Mammary epithelial cell (primary cell): ENCODE results near the gene MPC1.

ENCODE experiments used
- EZH2 ChIP-seq: IDR thresholded peaks from 2 replicates; pipeline ENCODE4 v1.6.1; 2012; ENCODE audit warnings: low read length, inconsistent platforms, borderline replicate concordance
- TF ChIP-seq, protein P1 (sequence below), 2 donors: IDR thresholded peaks in 1 of 2; conservative IDR thresholded peaks in 1 of 2; 2 replicates each; pipeline ENCODE4 v1.5.1; 2011 to 2012; ENCODE audit warnings: inconsistent platforms in 2 of 2, low read length in 2 of 2, mild to moderate bottlenecking in 2 of 2, control low read depth in 1 of 2, low read depth in 1 of 2; ENCODE audit not compliant: insufficient read depth in 1 of 2; ENCODE audit errors: extremely low read depth in 1 of 2

DNA sequence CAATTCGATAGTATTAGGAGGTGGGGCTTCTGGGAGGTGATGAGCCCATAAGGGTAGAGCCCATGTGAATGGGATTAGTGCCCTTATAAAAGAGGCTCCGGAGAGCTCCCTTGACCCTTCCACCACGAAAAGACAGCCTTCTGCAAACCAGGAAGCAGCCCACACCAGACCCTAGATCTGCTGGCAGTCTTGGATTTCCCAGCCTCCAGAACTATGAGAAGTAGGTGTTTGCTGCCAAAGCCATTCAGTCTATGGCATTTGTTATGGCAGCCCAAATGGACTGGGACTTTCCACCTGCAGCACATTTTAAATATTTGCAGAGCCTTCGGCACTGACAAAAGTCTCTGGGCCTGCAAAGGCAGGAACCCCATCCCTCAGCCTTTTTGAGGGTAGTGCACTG lies 28.6 kb downstream of the MPC1 start:
- TF ChIP-seq, protein P1, sequence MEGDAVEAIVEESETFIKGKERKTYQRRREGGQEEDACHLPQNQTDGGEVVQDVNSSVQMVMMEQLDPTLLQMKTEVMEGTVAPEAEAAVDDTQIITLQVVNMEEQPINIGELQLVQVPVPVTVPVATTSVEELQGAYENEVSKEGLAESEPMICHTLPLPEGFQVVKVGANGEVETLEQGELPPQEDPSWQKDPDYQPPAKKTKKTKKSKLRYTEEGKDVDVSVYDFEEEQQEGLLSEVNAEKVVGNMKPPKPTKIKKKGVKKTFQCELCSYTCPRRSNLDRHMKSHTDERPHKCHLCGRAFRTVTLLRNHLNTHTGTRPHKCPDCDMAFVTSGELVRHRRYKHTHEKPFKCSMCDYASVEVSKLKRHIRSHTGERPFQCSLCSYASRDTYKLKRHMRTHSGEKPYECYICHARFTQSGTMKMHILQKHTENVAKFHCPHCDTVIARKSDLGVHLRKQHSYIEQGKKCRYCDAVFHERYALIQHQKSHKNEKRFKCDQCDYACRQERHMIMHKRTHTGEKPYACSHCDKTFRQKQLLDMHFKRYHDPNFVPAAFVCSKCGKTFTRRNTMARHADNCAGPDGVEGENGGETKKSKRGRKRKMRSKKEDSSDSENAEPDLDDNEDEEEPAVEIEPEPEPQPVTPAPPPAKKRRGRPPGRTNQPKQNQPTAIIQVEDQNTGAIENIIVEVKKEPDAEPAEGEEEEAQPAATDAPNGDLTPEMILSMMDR (conservative IDR thresholded peaks at IDR 0.05 in 1 of 2, IDR thresholded peaks at IDR 0.05 in 1 of 2; ENCODE audit: extremely low read depth in 1 of 2, insufficient read depth in 1 of 2, low read depth in 1 of 2, low read length in 2 of 2), result no peak
- TF ChIP-seq EZH2, result no peak
